Embryonic facial prominence (tissue), 1 donor: ENCODE data around the gene OSBPL3.

ENCODE experiments used
- DNase-seq: peaks from one replicate; pipeline ENCODE4 v3.0.0-alpha.2; 2016; ENCODE audit errors: extremely low spot score

OSBPL3 gene

GRCh38 chr7:24760968-24761367, 219.0 kb downstream of the OSBPL3 start:
- no peak for DNase-seq

- DNase-seq = no peak
Measured at GRCh38 chr7:24757353-24758275, 222.4 kb downstream of the OSBPL3 start, which contains the start of gene GSDME. Gene GSDME (minus strand): TSS chr7:24757464. CDS start chr7:24749774, 7,690 bp downstream.

GRCh38 chr7:24756545-24757352, 223.2 kb downstream of the OSBPL3 start:
- DNase-seq = no peak

- no peak for DNase-seq
Measured at GRCh38 chr7:24755541-24756407, 224.2 kb downstream of the OSBPL3 start.

- no peak for DNase-seq
Measured at GRCh38 chr7:24754906-24755506, 225.0 kb downstream of the OSBPL3 start.

- no peak for DNase-seq
Measured at GRCh38 chr7:24752073-24752800, 227.7 kb downstream of the OSBPL3 start.

GRCh38 chr7:24751484-24751883, 228.5 kb downstream of the OSBPL3 start:
- DNase-seq = no peak

GRCh38 chr7:24750441-24751055, 229.4 kb downstream of the OSBPL3 start:
- no peak for DNase-seq

- no peak for DNase-seq
Measured at GRCh38 chr7:24748521-24748920, 231.5 kb downstream of the OSBPL3 start.
